Caco-2 (cell line): ENCODE data around the gene CXXC1. TPM values are rescaled to one million over a fixed set of nuclear protein-coding genes. Genes with fewer than 3 reads are reported as not detected.

Experiments
- BruUV-seq: library from RNA; stranded (reverse); fragments of 400-500 nt; replicated peaks from 2 replicates; lab custom pipeline; 2021; lab: Mats Ljungman, UMichigan
- CTCF ChIA-PET: fragments of 300-600 bp; sonication (Branson Sonifier 250); formaldehyde crosslinking; loops from one replicate; lab custom pipeline; 2022; ENCODE audit warnings: antibody characterized with exemption; lab: Charles Lee
- POLR2A ChIA-PET: fragments of 300-600 bp; sonication (Branson Sonifier 250); formaldehyde crosslinking; loops from one replicate; lab custom pipeline; 2022; ENCODE audit warnings: antibody characterized with exemption; lab: Charles Lee
- DNase-seq, 2 experiments: peaks; one replicate each; pipeline versions ENCODE4 v3.0.0 to v3.0.0-alpha.2; 2020 to 2022
- H3K27me3 ChIP-seq: replicated peaks from 2 replicates; pipeline ENCODE4 v1.6.0; 2011; ENCODE audit warnings: low read length; ENCODE audit not compliant: control insufficient read depth, insufficient read depth
- H3K36me3 ChIP-seq: 2 replicates; pipeline ENCODE4 v1.5.1; 2011; ENCODE audit warnings: low read length; ENCODE audit not compliant: control insufficient read depth, insufficient read depth
- H3K4me1 ChIP-seq: fragments of 250-450 bp; sonication (Bioruptor Pico); 2 replicates; pipeline ENCODE4 v1.5.1; 2020; ENCODE audit warnings: mild to moderate bottlenecking
- H3K4me3 ChIP-seq: 2 replicates; pipeline ENCODE4 v1.5.1; 2011; ENCODE audit warnings: low read depth, mild to moderate bottlenecking, control low read depth, low read length
- H3K9me3 ChIP-seq: fragments of 250-450 bp; sonication (Bioruptor Pico); 2 replicates; pipeline ENCODE4 v1.5.1; 2020; ENCODE audit warnings: mild to moderate bottlenecking, moderate library complexity
- H3K27ac Mint-ChIP-seq: one replicate; pipeline ENCODE4 v1.8.0; 2022; ENCODE audit warnings: mixed read lengths; ENCODE audit not compliant: unreplicated experiment
- H3K27me3 Mint-ChIP-seq: one replicate; pipeline ENCODE4 v1.8.0; 2022; ENCODE audit warnings: mixed read lengths; ENCODE audit not compliant: insufficient read depth, unreplicated experiment
- H3K36me3 Mint-ChIP-seq: one replicate; pipeline ENCODE4 v1.8.0; 2022; ENCODE audit warnings: mild to moderate bottlenecking, mixed read lengths; ENCODE audit not compliant: insufficient read depth, unreplicated experiment
- H3K4me1 Mint-ChIP-seq: one replicate; pipeline ENCODE4 v1.8.0; 2022; ENCODE audit warnings: low read depth, mixed read lengths; ENCODE audit not compliant: unreplicated experiment
- H3K4me3 Mint-ChIP-seq: one replicate; pipeline ENCODE4 v1.8.0; 2022; ENCODE audit warnings: mild to moderate bottlenecking, moderate library complexity, mixed read lengths; ENCODE audit not compliant: unreplicated experiment
- H3K9me3 Mint-ChIP-seq: one replicate; pipeline ENCODE4 v1.8.0; 2022; ENCODE audit warnings: mixed read lengths; ENCODE audit not compliant: unreplicated experiment
- intact Hi-C: fragments of 100-400 bp; cut with micrococcal nuclease; formaldehyde crosslinking; loops from one replicate; pipeline ENCODE4 v1.10.0; 2022; ENCODE audit not compliant: unreplicated experiment
- total RNA-seq: library from RNA; stranded (reverse); gene quantifications from 2 replicates; pipeline ENCODE4 v1.2.3, GENCODE V29; 2022
- TF ChIP-seq, protein P1 (sequence below), 2 experiments: fragments of 200-600 bp in 1 of 2; IDR thresholded peaks; 1 replicate in 1 of 2; 2 replicates in 1 of 2; pipeline versions ENCODE4 v1.5.1 to v1.8.0; 2011 to 2022; ENCODE audit warnings: antibody characterized with exemption in 1 of 2, control low read depth in 1 of 2, inconsistent platforms in 1 of 2, low read depth in 1 of 2, low read length in 1 of 2, mild to moderate bottlenecking in 1 of 2, moderate library complexity in 1 of 2; ENCODE audit not compliant: insufficient read depth in 1 of 2, severe bottlenecking in 1 of 2, unreplicated experiment in 1 of 2

The CXXC1 gene
- total RNA-seq, 1 experiment from 2014 or later = 37.7 TPM

- Mint-ChIP-seq H3K36me3 (peaks cover 20% of the 10 kb centered on the region), H3K27me3 (no peaks in the 10 kb centered on the region), H3K4me3 (peak overlapping the region; percentile 86), H3K27ac (peak overlapping the region; percentile 94), H3K9me3 (no peaks in the 10 kb centered on the region), H3K4me1 (peaks cover 19% of the 10 kb centered on the region)
- Histone ChIP-seq H3K4me3 (no peak overlapping the region), H3K36me3 (no peaks in the 10 kb centered on the region; the same call in none of the 2 replicates), H3K4me1 (no peaks in the 10 kb centered on the region), H3K9me3 (no peaks in the 10 kb centered on the region), H3K27me3 (no peaks in the 10 kb centered on the region)
- BruUV-seq = no TSS peak
- ChIA-PET CTCF (interaction anchor here (1.9 kb wide), 1 partner anchor 75 kb away, joined by 11 read pairs; no protein-coding TSS in a partner anchor), POLR2A (no interaction called here)
- intact Hi-C loops = no loop called here
- TF ChIP-seq, protein P1, sequence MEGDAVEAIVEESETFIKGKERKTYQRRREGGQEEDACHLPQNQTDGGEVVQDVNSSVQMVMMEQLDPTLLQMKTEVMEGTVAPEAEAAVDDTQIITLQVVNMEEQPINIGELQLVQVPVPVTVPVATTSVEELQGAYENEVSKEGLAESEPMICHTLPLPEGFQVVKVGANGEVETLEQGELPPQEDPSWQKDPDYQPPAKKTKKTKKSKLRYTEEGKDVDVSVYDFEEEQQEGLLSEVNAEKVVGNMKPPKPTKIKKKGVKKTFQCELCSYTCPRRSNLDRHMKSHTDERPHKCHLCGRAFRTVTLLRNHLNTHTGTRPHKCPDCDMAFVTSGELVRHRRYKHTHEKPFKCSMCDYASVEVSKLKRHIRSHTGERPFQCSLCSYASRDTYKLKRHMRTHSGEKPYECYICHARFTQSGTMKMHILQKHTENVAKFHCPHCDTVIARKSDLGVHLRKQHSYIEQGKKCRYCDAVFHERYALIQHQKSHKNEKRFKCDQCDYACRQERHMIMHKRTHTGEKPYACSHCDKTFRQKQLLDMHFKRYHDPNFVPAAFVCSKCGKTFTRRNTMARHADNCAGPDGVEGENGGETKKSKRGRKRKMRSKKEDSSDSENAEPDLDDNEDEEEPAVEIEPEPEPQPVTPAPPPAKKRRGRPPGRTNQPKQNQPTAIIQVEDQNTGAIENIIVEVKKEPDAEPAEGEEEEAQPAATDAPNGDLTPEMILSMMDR (IDR thresholded peaks at IDR 0.05; ENCODE audit: insufficient read depth in 1 of 2, low read depth in 1 of 2, low read length in 1 of 2, severe bottlenecking in 1 of 2, unreplicated experiment in 1 of 2) = no peak
- no peak for DNase-seq
These were observed 4.8 kb downstream of the CXXC1 start for GRCh38 chr18:50282521-50283335.

DNA sequence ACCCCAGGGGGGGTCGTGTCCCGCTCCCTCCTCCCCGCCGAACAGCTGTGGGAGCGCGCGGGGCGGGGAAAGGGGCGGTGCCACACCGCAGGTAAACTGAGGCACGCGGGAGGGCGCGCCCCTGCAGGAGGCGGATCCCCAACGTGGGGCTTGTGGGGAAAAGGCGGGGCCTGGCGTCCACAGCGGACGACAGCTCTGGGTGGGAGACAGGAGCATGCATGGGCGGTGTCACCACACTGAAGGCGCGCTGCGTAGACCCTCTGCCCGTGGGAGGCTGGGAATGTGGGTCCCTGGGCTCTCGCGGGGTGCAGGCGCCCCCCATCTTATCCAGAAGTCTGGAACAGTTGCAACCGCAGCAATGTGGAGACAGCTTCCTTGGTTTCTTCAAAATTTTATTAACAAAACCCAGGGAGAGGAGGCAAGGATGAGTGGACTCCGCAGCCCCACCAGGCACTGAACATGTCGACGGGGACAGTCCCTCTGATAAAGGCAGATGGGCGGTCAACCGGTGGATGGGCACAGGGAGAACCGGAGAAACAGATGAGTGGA is 5.4 kb downstream of the CXXC1 start:
- Mint-ChIP-seq H3K4me1 (peaks cover 17% of the 10 kb centered on the region), H3K27ac (peak overlapping the region; percentile 94), H3K9me3 (no peaks in the 10 kb centered on the region), H3K4me3 (peak overlapping the region; percentile 86), H3K27me3 (no peaks in the 10 kb centered on the region), H3K36me3 (peaks cover 14% of the 10 kb centered on the region)
- ChIA-PET POLR2A (interaction anchor here (0.6 kb wide), 1 partner anchor 383 kb away, joined by 4 read pairs; no protein-coding TSS in a partner anchor), CTCF (interaction anchor here (1.9 kb wide), 1 partner anchor 75 kb away, joined by 11 read pairs; no protein-coding TSS in a partner anchor)
- intact Hi-C loops = no loop called here
- DNase-seq = no peak
- Histone ChIP-seq H3K27me3 (no peaks in the 10 kb centered on the region), H3K4me3 (peak overlapping the region; percentile 56), H3K36me3 (no peaks in the 10 kb centered on the region; the same call in none of the 2 replicates), H3K4me1 (no peaks in the 10 kb centered on the region), H3K9me3 (no peaks in the 10 kb centered on the region)
- BruUV-seq = no TSS peak
- TF ChIP-seq, protein P1 (IDR thresholded peaks at IDR 0.05; ENCODE audit: insufficient read depth in 1 of 2, low read depth in 1 of 2, low read length in 1 of 2, severe bottlenecking in 1 of 2, unreplicated experiment in 1 of 2) = no peak

- DNase-seq = peak; percentile 88 to 91
- H3K4me1 ChIP-seq = no peaks in the 10 kb centered on the region
- ChIA-PET POLR2A (interaction anchor here (0.6 kb wide), 1 partner anchor 383 kb away, joined by 4 read pairs; no protein-coding TSS in a partner anchor), CTCF (interaction anchor here (1.9 kb wide), 1 partner anchor 76 kb away, joined by 11 read pairs; no protein-coding TSS in a partner anchor)
- peak within 1 kb of the TSS; percentile 94 for H3K27ac Mint-ChIP-seq
- intact Hi-C loops = no loop called here
- H3K36me3 Mint-ChIP-seq = peaks cover 15% of the 10 kb centered on the region
- peaks cover 12% of the 10 kb centered on the region for H3K4me1 Mint-ChIP-seq
- TF ChIP-seq, protein P1 (IDR thresholded peaks at IDR 0.05; ENCODE audit: insufficient read depth in 1 of 2, low read depth in 1 of 2, low read length in 1 of 2, severe bottlenecking in 1 of 2, unreplicated experiment in 1 of 2) = no peak
- peak within 1 kb of the TSS; percentile 86 for H3K4me3 Mint-ChIP-seq
- H3K9me3 ChIP-seq = no peaks in the 10 kb centered on the region
- H3K27me3 Mint-ChIP-seq = no peaks in the 10 kb centered on the region
- no peaks in the 10 kb centered on the region for H3K27me3 ChIP-seq
- BruUV-seq = no TSS peak
- H3K36me3 ChIP-seq = no peaks in the 10 kb centered on the region; the same call in none of the 2 replicates
- H3K4me3 ChIP-seq = peak within 1 kb of the TSS; percentile 56
- no peaks in the 10 kb centered on the region for H3K9me3 Mint-ChIP-seq
These were observed 6.1 kb downstream of the CXXC1 start, which contains the start of gene MBD1 for GRCh38 chr18:50281295-50281971. Gene MBD1 (minus strand): TSS chr18:50281523. CDS start chr18:50279992, 1,531 bp downstream.
